ENCODE measurements around the gene DNAH11. TPM values are rescaled to one million over a fixed set of nuclear protein-coding genes. Genes with fewer than 3 reads are reported as not detected.

Gene DNAH11
- total and polyA plus RNA-seq, 8 donors = 0.86 to 7.6 (median 3.5) TPM

DNA sequence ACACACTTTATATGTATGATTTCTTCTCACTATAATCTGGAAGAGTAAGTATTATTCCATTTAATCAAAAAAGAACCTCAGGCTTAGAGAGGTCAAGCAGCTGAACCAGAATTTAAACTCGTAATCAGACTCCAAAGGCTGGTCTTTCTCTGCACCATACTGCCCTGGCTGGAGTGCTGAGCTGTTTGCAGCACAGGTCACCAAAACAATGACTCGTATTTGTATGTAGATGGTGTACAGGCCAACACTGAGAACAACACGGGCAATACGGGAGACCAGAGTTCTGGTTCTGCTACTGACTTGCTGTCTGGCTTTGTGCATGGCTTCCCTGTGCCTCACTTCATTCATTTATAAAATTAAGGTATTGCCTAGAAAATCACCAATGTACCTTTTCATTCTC lies 344.9 kb downstream of the DNAH11 start:
- Histone ChIP-seq H3K9me3 (no peaks in the 10 kb centered on the region), H3K4me3 (no peak overlapping the region), H3K27ac (no peak overlapping the region), H3K27me3 (no peaks in the 10 kb centered on the region), H3K4me1 (no peaks in the 10 kb centered on the region), H3K36me3 (no peaks in the 10 kb centered on the region)
- intact Hi-C loops (cut with DNase I) = no loop called here
- ATAC-seq = peak; percentile 18
- TF ChIP-seq, protein P1, sequence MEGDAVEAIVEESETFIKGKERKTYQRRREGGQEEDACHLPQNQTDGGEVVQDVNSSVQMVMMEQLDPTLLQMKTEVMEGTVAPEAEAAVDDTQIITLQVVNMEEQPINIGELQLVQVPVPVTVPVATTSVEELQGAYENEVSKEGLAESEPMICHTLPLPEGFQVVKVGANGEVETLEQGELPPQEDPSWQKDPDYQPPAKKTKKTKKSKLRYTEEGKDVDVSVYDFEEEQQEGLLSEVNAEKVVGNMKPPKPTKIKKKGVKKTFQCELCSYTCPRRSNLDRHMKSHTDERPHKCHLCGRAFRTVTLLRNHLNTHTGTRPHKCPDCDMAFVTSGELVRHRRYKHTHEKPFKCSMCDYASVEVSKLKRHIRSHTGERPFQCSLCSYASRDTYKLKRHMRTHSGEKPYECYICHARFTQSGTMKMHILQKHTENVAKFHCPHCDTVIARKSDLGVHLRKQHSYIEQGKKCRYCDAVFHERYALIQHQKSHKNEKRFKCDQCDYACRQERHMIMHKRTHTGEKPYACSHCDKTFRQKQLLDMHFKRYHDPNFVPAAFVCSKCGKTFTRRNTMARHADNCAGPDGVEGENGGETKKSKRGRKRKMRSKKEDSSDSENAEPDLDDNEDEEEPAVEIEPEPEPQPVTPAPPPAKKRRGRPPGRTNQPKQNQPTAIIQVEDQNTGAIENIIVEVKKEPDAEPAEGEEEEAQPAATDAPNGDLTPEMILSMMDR (IDR thresholded peaks at IDR 0.05) = no peak
- no peak for DNase-seq

DNA sequence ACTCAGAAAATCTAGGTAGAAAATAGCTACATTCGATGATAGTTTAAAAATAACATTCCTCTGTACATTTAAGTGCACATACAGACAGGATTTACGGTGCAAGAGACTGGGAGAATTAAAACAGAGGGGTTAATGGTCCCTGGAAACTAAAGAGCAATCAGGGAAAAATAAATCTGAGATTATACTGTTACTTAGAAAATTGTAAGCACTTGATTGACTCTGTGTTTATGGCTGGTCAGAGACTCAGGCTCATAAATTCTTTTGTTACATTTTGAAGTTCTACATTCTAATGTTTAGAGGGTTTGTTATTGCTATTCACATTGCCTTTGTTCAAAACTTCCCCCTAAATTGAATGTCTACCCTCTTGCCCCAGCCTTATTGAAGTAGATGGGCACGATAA lies 348.5 kb downstream of the DNAH11 start:
- ATAC-seq (no peak), DNase-seq (no peak)
- H3K27ac ChIP-seq = no peak overlapping the region
- H3K4me1 ChIP-seq = no peaks in the 10 kb centered on the region
- intact Hi-C loops (cut with DNase I) = no loop called here
- H3K36me3 ChIP-seq = no peaks in the 10 kb centered on the region
- H3K27me3 ChIP-seq = no peaks in the 10 kb centered on the region
- no peak overlapping the region for H3K4me3 ChIP-seq
- TF ChIP-seq, protein P1 (IDR thresholded peaks at IDR 0.05) = no peak
- no peaks in the 10 kb centered on the region for H3K9me3 ChIP-seq

DNA sequence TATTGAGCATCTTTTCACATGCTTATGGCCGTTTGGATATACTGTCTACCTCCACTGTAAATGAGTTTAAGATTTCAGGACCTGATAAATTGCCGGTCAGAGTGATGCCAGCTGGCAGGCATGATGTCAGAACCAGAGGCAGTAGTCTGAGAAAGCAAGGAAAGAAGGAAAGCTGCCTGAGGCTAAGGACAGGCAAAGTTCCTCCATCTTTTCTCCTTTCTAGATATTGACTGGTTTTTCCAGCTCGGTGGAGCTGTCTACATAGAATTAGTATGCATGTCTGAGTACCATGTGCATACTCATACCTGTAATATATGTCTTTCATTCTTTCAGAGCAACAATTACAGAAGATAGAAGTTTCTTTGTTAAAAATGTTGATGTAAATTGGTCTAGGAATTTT lies 350.6 kb downstream of the DNAH11 start:
- intact Hi-C loops (cut with DNase I) = no loop called here
- no peak overlapping the region for H3K4me3 ChIP-seq
- H3K9me3 ChIP-seq = no peaks in the 10 kb centered on the region
- no peak overlapping the region for H3K27ac ChIP-seq
- ATAC-seq (no peak), DNase-seq (no peak)
- H3K27me3 ChIP-seq = no peaks in the 10 kb centered on the region
- TF ChIP-seq, protein P1 (IDR thresholded peaks at IDR 0.05) = no peak
- H3K4me1 ChIP-seq = peaks cover 0 to 4% of the 10 kb centered on the region in 2 donors
- H3K36me3 ChIP-seq = no peaks in the 10 kb centered on the region

DNA sequence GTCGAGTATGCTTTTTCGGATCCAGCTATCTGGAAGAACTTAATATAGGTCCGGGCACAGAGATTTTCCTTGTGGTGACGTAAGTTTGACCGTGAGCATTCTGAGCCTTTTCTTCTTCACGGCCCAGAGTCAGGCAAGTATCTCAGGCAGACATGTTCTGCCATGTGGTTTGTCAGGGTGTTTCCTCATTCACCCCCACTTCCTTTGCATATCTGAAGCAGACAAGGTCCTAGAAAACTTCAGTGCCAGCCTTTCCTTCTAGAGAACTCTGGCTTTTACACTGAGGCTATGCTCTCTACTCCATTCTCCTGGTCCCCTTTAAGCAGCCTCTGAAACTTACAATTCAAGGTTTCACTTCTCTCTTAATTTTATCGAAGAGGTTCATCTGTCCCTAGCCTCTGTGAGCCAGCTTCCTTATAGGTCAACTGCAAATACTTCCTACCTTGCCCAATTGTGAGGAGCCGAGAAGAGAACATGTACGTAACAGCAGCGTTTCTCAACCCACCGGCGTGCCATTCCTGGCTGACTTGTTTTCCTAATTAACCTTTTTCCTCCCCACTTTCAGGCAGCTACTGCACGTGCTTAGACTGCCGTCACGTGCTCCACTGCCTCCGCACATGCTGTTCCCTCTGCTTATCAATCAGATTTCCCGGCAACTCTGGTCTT lies 355.6 kb downstream of the DNAH11 start:
- peak in 1 of 4 donors; percentile 46 for DNase-seq
- peak overlapping the region in 1 of 2 donors; percentile 28 for H3K4me3 ChIP-seq
- ATAC-seq = peak; percentile 46

DNA sequence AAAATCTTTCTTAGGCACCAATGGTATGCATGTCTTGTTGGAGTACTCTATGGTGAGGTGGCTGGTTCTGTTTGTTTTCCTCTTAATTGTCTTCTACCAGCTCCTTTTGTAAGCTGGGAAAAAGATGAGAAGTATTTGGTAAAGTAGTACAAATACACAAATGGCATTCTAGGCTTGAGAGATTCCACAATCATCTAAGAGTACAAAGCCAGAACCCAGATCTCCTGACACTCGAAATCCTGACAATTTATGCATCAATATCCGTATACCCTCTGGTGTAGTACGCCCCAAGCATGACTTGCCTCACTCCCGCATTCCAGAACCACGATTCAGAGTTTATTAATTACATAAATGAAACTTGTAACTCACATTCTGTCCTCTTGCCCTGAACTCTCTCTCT lies 359.4 kb downstream of the DNAH11 start:
- intact Hi-C loops (cut with DNase I) = no loop called here
- no peaks in the 10 kb centered on the region for H3K9me3 ChIP-seq
- H3K27ac ChIP-seq = no peak overlapping the region
- H3K4me1 ChIP-seq = peaks cover 0 to 9% of the 10 kb centered on the region in 2 donors
- DNase-seq = no peak
- TF ChIP-seq, protein P1 (IDR thresholded peaks at IDR 0.05) = no peak
- no peak overlapping the region for H3K4me3 ChIP-seq
- no peaks in the 10 kb centered on the region for H3K27me3 ChIP-seq
- peaks cover 0 to 56% of the 10 kb centered on the region in 2 donors for H3K36me3 ChIP-seq
- ATAC-seq = peak; percentile 53

More for the DNA sequence above, 355.6 kb downstream of the DNAH11 start:
- no peaks in the 10 kb centered on the region for H3K27me3 ChIP-seq
- intact Hi-C loops (cut with DNase I) = no loop called here
- TF ChIP-seq, protein P1 (IDR thresholded peaks at IDR 0.05) = no peak
- H3K36me3 ChIP-seq = peaks cover 0 to 24% of the 10 kb centered on the region in 2 donors
- H3K4me1 ChIP-seq = peaks cover 0 to 9% of the 10 kb centered on the region in 2 donors
- peak overlapping the region in 1 of 2 donors; percentile 88 for H3K27ac ChIP-seq
- H3K9me3 ChIP-seq = no peaks in the 10 kb centered on the region

Data from left lung (tissue), 10 donors.